Endothelial cell of umbilical vein (primary cell): ENCODE results near the gene GPR137. TPM values are rescaled to one million over a fixed set of nuclear protein-coding genes. Genes with fewer than 3 reads are reported as not detected.

Experiments
- BruUV-seq: library from RNA; stranded (reverse); fragments of 400-500 nt; replicated peaks from 2 replicates; lab custom pipeline; 2021; lab: Mats Ljungman, UMichigan
- CTCF ChIA-PET: fragments of 300-600, 350-600 bp; sonication (Branson Sonifier 250); formaldehyde crosslinking; loops from one replicate; lab custom pipeline; 2021; ENCODE audit warnings: antibody characterized with exemption, inconsistent platforms; lab: Charles Lee
- POLR2A ChIA-PET: fragments of 300-600, 350-600 bp; sonication (Branson Sonifier 250); formaldehyde crosslinking; loops from one replicate; lab custom pipeline; 2021; ENCODE audit warnings: antibody characterized with exemption, inconsistent platforms; lab: Charles Lee
- DNase-seq: peaks from one replicate; pipeline ENCODE4 v3.0.0-alpha.2; 2011; ENCODE audit warnings: low read depth, low spot score
- FAIRE-seq: peaks from 2 replicates; lab custom pipeline; 2011; peaks lifted over from hg19 to GRCh38; lab: Jason Lieb, UNC
- H2AFZ ChIP-seq: 2 replicates; pipeline ENCODE4 v1.6.0; 2012; ENCODE audit warnings: low read depth, low read length, control low read depth, inconsistent platforms
- H3K27ac ChIP-seq: 2 replicates; pipeline ENCODE4 v1.5.1; 2011; ENCODE audit warnings: low read depth, mild to moderate bottlenecking, control low read depth, low read length, moderate library complexity; ENCODE audit not compliant: insufficient read depth
- H3K27me3 ChIP-seq, 2 experiments: 2 replicates each; pipeline versions ENCODE4 v1.6.0 to v1.6.1; 2011; ENCODE audit warnings: low read length in 2 of 2, mixed read lengths in 1 of 2; ENCODE audit not compliant: control insufficient read depth in 2 of 2, insufficient read depth in 2 of 2
- H3K36me3 ChIP-seq, 2 experiments: 2 replicates in 1 of 2; 3 replicates in 1 of 2; pipeline ENCODE4 v1.5.1; 2011; ENCODE audit warnings: low read length in 2 of 2, mild to moderate bottlenecking in 1 of 2, moderate library complexity in 1 of 2; ENCODE audit not compliant: control insufficient read depth in 2 of 2, insufficient read depth in 2 of 2; ENCODE audit errors: extremely low read depth in 1 of 2
- H3K4me1 ChIP-seq: 3 replicates; pipeline ENCODE4 v1.5.1; 2011; ENCODE audit warnings: mild to moderate bottlenecking, low read length; ENCODE audit not compliant: control insufficient read depth, insufficient read depth; ENCODE audit errors: extremely low read depth
- H3K4me2 ChIP-seq: 2 replicates; pipeline ENCODE4 v1.6.1; 2011; ENCODE audit warnings: low read length, control low read depth, mixed read lengths; ENCODE audit not compliant: insufficient read depth
- H3K4me3 ChIP-seq, 3 experiments: fragments of 200-600 bp in 1 of 3; sonication (generic), shearing (Covaris generic) in 1 of 3; replicated peaks in 1 of 3; 2 replicates each; pipeline ENCODE4 v1.5.1; 2011 to 2016; ENCODE audit warnings: control low read depth in 3 of 3, low read length in 3 of 3, mild to moderate bottlenecking in 2 of 3, inconsistent platforms in 1 of 3, low read depth in 1 of 3, moderate library complexity in 1 of 3; ENCODE audit not compliant: insufficient read depth in 1 of 3
- H3K79me2 ChIP-seq: 2 replicates; pipeline ENCODE4 v1.6.0; 2012; ENCODE audit warnings: low read length, inconsistent platforms; ENCODE audit not compliant: control insufficient read depth, insufficient read depth
- H3K9ac ChIP-seq: replicated peaks from 2 replicates; pipeline ENCODE3; 2011; ENCODE audit warnings: low read length, control low read depth; ENCODE audit not compliant: insufficient read depth; ENCODE audit errors: extremely low read depth
- H3K9me1 ChIP-seq: replicated peaks from 3 replicates; pipeline ENCODE4 v1.6.0; 2011; ENCODE audit warnings: mild to moderate bottlenecking, low read length; ENCODE audit not compliant: control insufficient read depth, insufficient read depth; ENCODE audit errors: extremely low read depth
- H3K9me3 ChIP-seq: replicated peaks from 2 replicates; pipeline ENCODE4 v1.5.1; 2012; ENCODE audit warnings: low read length, inconsistent platforms; ENCODE audit not compliant: control insufficient read depth, insufficient read depth
- H4K20me1 ChIP-seq: replicated peaks from 2 replicates; pipeline ENCODE3; 2011; ENCODE audit warnings: mild to moderate bottlenecking, low read length; ENCODE audit not compliant: control insufficient read depth, insufficient read depth; ENCODE audit errors: extremely low read depth
- CTCF ChIP-seq, 2 donors: IDR thresholded peaks; 1 replicate in 1 of 2; 2 replicates in 1 of 2; pipeline ENCODE4 v1.5.1; 2011; ENCODE audit warnings: low read length in 2 of 2, mild to moderate bottlenecking in 2 of 2, moderate library complexity in 2 of 2, control low read depth in 1 of 2, inconsistent platforms in 1 of 2, low read depth in 1 of 2; ENCODE audit not compliant: insufficient read depth in 1 of 2; ENCODE audit errors: extremely low read depth in 1 of 2
- EZH2 ChIP-seq: IDR thresholded peaks from 2 replicates; pipeline ENCODE4 v1.6.1; 2012; ENCODE audit warnings: borderline replicate concordance, low read depth, mild to moderate bottlenecking, moderate library complexity, low read length, inconsistent platforms; ENCODE audit not compliant: severe bottlenecking
- FOS ChIP-seq: IDR thresholded peaks from 2 replicates; pipeline ENCODE4 v1.6.1; 2011; ENCODE audit warnings: mild to moderate bottlenecking, low read length, moderate library complexity, borderline replicate concordance; ENCODE audit not compliant: insufficient read depth
- GATA2 ChIP-seq: IDR thresholded peaks from 2 replicates; pipeline ENCODE4 v1.7.0; 2011; ENCODE audit warnings: low read depth, mild to moderate bottlenecking, moderate library complexity, mixed read lengths, low read length; ENCODE audit not compliant: insufficient read length, insufficient read depth
- JUN ChIP-seq: IDR thresholded peaks from 2 replicates; pipeline ENCODE4 v1.6.1; 2011; ENCODE audit warnings: borderline replicate concordance, low read depth; ENCODE audit not compliant: insufficient read length, insufficient read depth
- MAX ChIP-seq: IDR thresholded peaks from 2 replicates; pipeline ENCODE4 v1.6.1; 2011; ENCODE audit not compliant: insufficient read depth, insufficient read length
- MYC ChIP-seq: IDR thresholded peaks from one replicate; pipeline ENCODE4 v1.6.1; 2011; ENCODE audit warnings: mild to moderate bottlenecking, low read depth, low read length
- POLR2A ChIP-seq: IDR thresholded peaks from 2 replicates; pipeline ENCODE4 v1.6.1; 2012; ENCODE audit warnings: low read depth, mild to moderate bottlenecking, control low read depth, low read length
- POLR2AphosphoS5 ChIP-seq: IDR thresholded peaks from 2 replicates; pipeline ENCODE4 v1.6.1; 2012; ENCODE audit warnings: low read depth, mild to moderate bottlenecking, control low read depth, low read length, moderate library complexity; ENCODE audit not compliant: insufficient read depth
- dilution Hi-C: fragments of 300-500 bp; cut with MboI; formaldehyde crosslinking; loops from one replicate; pipeline ENCODE4 v1.15.0; 2019; ENCODE audit warnings: low sequenced_read_pairs; ENCODE audit not compliant: extremely low pct_ligation_motif_present
- intact Hi-C: fragments of 100-400 bp; cut with micrococcal nuclease; formaldehyde crosslinking; loops from one replicate; pipeline ENCODE4 v1.10.0; 2022
- polyA plus RNA-seq, 4 experiments: library from polyadenylated mRNA; depleted of rRNA in 3 of 4; stranded (reverse) in 3 of 4; unstranded in 1 of 4; fragments of >200 nt; gene quantifications; 2 replicates each; pipeline versions ENCODE4 v1.2.1 to v1.2.3, GENCODE V29; 2011 to 2012; ENCODE audit warnings: missing spikeins in 1 of 4
- total RNA-seq: library from RNA; stranded (reverse); gene quantifications from 2 replicates; pipeline ENCODE4 v1.2.3, GENCODE V29; 2021

Gene GPR137
- total and polyA plus RNA-seq, 2 donors (not counting 3 experiments of a cell fraction or from before 2014, with no cell fraction given) = 40.9 to 42.5 TPM

- no peak for DNase-seq
- Histone ChIP-seq H3K36me3 (no peaks in the 10 kb centered on the region), H3K27me3 (peaks cover 48 to 70% of the 10 kb centered on the region in 2 experiments), H3K27ac (no peak overlapping the region), H3K4me1 (peaks cover 17% of the 10 kb centered on the region), H3K9ac (no peak overlapping the region), H3K79me2 (no peaks in the 10 kb centered on the region), H3K4me3 (no peak overlapping the region), H3K9me3 (no peaks in the 10 kb centered on the region), H4K20me1 (no peaks in the 10 kb centered on the region), H3K9me1 (no peaks in the 10 kb centered on the region), H3K4me2 (no peak overlapping the region), H2AFZ (no peak overlapping the region)
- POLR2A ChIA-PET = interaction anchor here (0.6 kb wide), 1 partner anchor 267 kb away, joined by 3 read pairs; no protein-coding TSS in a partner anchor
- no peak for TF ChIP-seq POLR2A
- peak; percentile 75 for TF ChIP-seq EZH2
- CTCF ChIA-PET = interaction anchor here (1.7 kb wide), 1 partner anchor 93 kb away, joined by 6 read pairs; no protein-coding TSS in a partner anchor
- FAIRE-seq = no peak
- intact Hi-C loops = no loop called here
- dilution Hi-C loops = no loop called here
- BruUV-seq = no TSS peak
Observed at GRCh38 chr11:64297699-64298358, 12.2 kb downstream of the GPR137 start.

GRCh38 chr11:64298966-64299846, 13.6 kb downstream of the GPR137 start:
- Histone ChIP-seq H3K27ac (no peak overlapping the region), H3K79me2 (no peaks in the 10 kb centered on the region), H3K4me3 (peak overlapping the region in 1 of 3 experiments; percentile 15), H3K9me1 (no peaks in the 10 kb centered on the region), H2AFZ (peak overlapping the region; percentile 50), H3K27me3 (peaks cover 42 to 58% of the 10 kb centered on the region in 2 experiments), H4K20me1 (no peaks in the 10 kb centered on the region), H3K4me2 (no peak overlapping the region), H3K36me3 (no peaks in the 10 kb centered on the region), H3K9ac (no peak overlapping the region), H3K4me1 (peaks cover 17% of the 10 kb centered on the region), H3K9me3 (no peaks in the 10 kb centered on the region)
- BruUV-seq = no TSS peak
- dilution Hi-C loops (no loop called here), intact Hi-C loops (no loop called here)
- CTCF ChIA-PET = interaction anchor here (0.6 to 1.2 kb wide), 3 partner anchors 82 to 299 kb away, joined by 3 to 4 read pairs (median 3); no protein-coding TSS in a partner anchor
- TF ChIP-seq MYC (no peak), EZH2 (no peak), FOS (no peak), MAX (no peak), CTCF (IDR thresholded peaks at IDR 0.05; ENCODE audit: extremely low read depth in 1 of 2, insufficient read depth in 1 of 2, low read depth in 1 of 2, low read length in 2 of 2) (no peak), JUN (no peak), POLR2A (no peak), GATA2 (no peak), POLR2AphosphoS5 (no peak)
- FAIRE-seq = no peak
- POLR2A ChIA-PET = interaction anchor here (0.6 kb wide), 1 partner anchor 53 kb away, joined by 3 read pairs; no protein-coding TSS in a partner anchor
- DNase-seq = peak; percentile 21
